Smooth muscle cell (in vitro differentiated cells): ENCODE results near the gene WDR54. TPM values are rescaled to one million over a fixed set of nuclear protein-coding genes. Genes with fewer than 3 reads are reported as not detected.
A peak's percentile ranks its signal among the peaks of the same experiment; 100 is the strongest.
"Not testable (repeated sequence)": the region's sequence is repeated elsewhere in the genome, so short reads cannot be mapped to it uniquely, and the experiment has no call there.

ENCODE experiments used
- DNase-seq: peaks from one replicate; lab custom pipeline; 2025; ENCODE audit not compliant: unreplicated experiment; lab: John Stamatoyannopoulos, UW
- H2AFZ ChIP-seq: fragments of 200-600 bp; sonication (generic); 2 replicates; pipeline ENCODE4 v1.6.0; 2016; ENCODE audit warnings: antibody characterized with exemption, low read depth, mild to moderate bottlenecking
- H3F3A ChIP-seq: fragments of 200-600 bp; sonication (generic); 2 replicates; pipeline ENCODE4 v1.6.0; 2017; ENCODE audit warnings: antibody characterized with exemption, low read depth
- H3K27ac ChIP-seq: fragments of 200-600 bp; sonication (generic); 2 replicates; pipeline ENCODE4 v1.5.1; 2016; ENCODE audit warnings: low read depth, mild to moderate bottlenecking
- H3K27me3 ChIP-seq: fragments of 200-600 bp; sonication (generic); 2 replicates; pipeline ENCODE4 v1.6.1; 2016; ENCODE audit warnings: low read depth, mild to moderate bottlenecking
- H3K36me3 ChIP-seq: fragments of 200-600 bp; sonication (generic); 2 replicates; pipeline ENCODE4 v1.5.1; 2016; ENCODE audit warnings: low read depth
- H3K4me1 ChIP-seq: fragments of 200-600 bp; sonication (generic); 2 replicates; pipeline ENCODE4 v1.5.1; 2016; ENCODE audit warnings: low read depth
- H3K4me2 ChIP-seq: fragments of 200-600 bp; sonication (generic); 2 replicates; pipeline ENCODE4 v1.6.0; 2016; ENCODE audit warnings: mild to moderate bottlenecking
- H3K4me3 ChIP-seq: fragments of 200-600 bp; sonication (generic); 2 replicates; pipeline ENCODE4 v1.5.1; 2016; ENCODE audit warnings: mild to moderate bottlenecking
- H3K79me2 ChIP-seq: fragments of 200-600 bp; sonication (generic); 2 replicates; pipeline ENCODE4 v1.6.0; 2016; ENCODE audit warnings: low read depth, mild to moderate bottlenecking
- H3K9ac ChIP-seq: fragments of 200-600 bp; sonication (generic); 2 replicates; pipeline ENCODE4 v1.6.0; 2016; ENCODE audit warnings: low read depth
- H3K9me3 ChIP-seq: fragments of 200-600 bp; sonication (generic); replicated peaks from 2 replicates; pipeline ENCODE4 v1.5.1; 2016; ENCODE audit warnings: low read depth
- H4K20me1 ChIP-seq: fragments of 200-600 bp; sonication (generic); 2 replicates; pipeline ENCODE4 v1.6.0; 2016; ENCODE audit warnings: low read depth
- WGBS: methylation state at CpG from one replicate; pipeline ENCODE4 v1.1.7; 2016; ENCODE audit warnings: low lambda C conversion rate; 5-methylcytosine and 5-hydroxymethylcytosine counted together
- polyA plus RNA-seq: library from polyadenylated mRNA; unstranded; fragments of >200 nt; fragmentation: Nextera tagmentation; extraction: Ambion mirVana; gene quantifications from 2 replicates; pipeline ENCODE4 v1.2.1, GENCODE V29; 2016
- total RNA-seq: library from RNA; depleted of rRNA; stranded (reverse); fragments of >200 nt; gene quantifications from 2 replicates; pipeline ENCODE4 v1.2.3, GENCODE V29; 2014
- TF ChIP-seq, protein P1 (sequence below): fragments of 200-600 bp; sonication (generic); IDR thresholded peaks from 2 replicates; pipeline ENCODE4 v1.5.1; 2017; ENCODE audit warnings: borderline replicate concordance, mild to moderate bottlenecking, antibody characterized with exemption; ENCODE audit not compliant: insufficient read depth, poor library complexity, severe bottlenecking

The WDR54 gene
- total and polyA plus RNA-seq, 2 experiments from 2014 or later = 52.3 to 59.2 TPM

DNA sequence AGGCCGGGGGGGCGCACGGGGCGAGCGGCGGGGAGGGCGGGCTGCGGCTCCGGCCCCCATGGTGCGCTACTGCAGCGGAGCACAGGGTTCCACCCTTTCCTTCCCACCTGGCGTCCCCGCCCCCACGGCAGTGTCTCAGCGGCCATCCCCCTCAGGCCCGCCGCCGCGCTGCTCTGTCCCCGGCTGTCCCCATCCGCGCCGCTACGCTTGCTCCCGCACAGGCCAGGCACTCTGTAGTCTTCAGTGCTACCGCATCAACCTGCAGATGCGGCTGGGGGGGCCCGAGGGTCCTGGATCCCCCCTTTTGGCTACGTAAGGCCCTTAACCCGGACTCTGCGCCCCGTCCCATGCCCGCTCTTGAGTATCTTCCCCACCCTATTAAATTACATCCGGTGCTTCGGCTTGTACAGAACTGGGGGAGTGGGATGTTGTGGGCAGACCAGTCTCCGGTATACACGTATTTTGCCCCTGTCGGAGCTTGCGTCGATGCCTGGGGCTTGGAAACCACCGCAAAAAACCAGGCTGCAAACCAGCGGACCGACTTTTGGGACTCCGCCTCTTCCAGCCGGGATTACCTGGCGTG lies 36.1 kb downstream of the WDR54 start:
- H3K27ac ChIP-seq = peak overlapping the region; percentile 98
- peak overlapping the region; percentile 77 for H3K4me3 ChIP-seq
- peak overlapping the region; percentile 95 for H3K9ac ChIP-seq
- peaks cover 25% of the 10 kb centered on the region for H3F3A ChIP-seq
- H3K4me1 ChIP-seq = peaks cover 20% of the 10 kb centered on the region
- no peaks in the 10 kb centered on the region for H3K9me3 ChIP-seq
- TF ChIP-seq, protein P1, sequence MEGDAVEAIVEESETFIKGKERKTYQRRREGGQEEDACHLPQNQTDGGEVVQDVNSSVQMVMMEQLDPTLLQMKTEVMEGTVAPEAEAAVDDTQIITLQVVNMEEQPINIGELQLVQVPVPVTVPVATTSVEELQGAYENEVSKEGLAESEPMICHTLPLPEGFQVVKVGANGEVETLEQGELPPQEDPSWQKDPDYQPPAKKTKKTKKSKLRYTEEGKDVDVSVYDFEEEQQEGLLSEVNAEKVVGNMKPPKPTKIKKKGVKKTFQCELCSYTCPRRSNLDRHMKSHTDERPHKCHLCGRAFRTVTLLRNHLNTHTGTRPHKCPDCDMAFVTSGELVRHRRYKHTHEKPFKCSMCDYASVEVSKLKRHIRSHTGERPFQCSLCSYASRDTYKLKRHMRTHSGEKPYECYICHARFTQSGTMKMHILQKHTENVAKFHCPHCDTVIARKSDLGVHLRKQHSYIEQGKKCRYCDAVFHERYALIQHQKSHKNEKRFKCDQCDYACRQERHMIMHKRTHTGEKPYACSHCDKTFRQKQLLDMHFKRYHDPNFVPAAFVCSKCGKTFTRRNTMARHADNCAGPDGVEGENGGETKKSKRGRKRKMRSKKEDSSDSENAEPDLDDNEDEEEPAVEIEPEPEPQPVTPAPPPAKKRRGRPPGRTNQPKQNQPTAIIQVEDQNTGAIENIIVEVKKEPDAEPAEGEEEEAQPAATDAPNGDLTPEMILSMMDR = no peak
- DNase-seq = peak; percentile 74
- peak overlapping the region; percentile 95 for H3K4me2 ChIP-seq
- no peaks in the 10 kb centered on the region for H4K20me1 ChIP-seq
- H3K79me2 ChIP-seq = peaks cover 27% of the 10 kb centered on the region
- H3K27me3 ChIP-seq = no peaks in the 10 kb centered on the region
- peak overlapping the region; percentile 77 for H2AFZ ChIP-seq
- H3K36me3 ChIP-seq = no peaks in the 10 kb centered on the region
- WGBS = 1% methylated on average over 25 of the region's 46 CpGs

DNA sequence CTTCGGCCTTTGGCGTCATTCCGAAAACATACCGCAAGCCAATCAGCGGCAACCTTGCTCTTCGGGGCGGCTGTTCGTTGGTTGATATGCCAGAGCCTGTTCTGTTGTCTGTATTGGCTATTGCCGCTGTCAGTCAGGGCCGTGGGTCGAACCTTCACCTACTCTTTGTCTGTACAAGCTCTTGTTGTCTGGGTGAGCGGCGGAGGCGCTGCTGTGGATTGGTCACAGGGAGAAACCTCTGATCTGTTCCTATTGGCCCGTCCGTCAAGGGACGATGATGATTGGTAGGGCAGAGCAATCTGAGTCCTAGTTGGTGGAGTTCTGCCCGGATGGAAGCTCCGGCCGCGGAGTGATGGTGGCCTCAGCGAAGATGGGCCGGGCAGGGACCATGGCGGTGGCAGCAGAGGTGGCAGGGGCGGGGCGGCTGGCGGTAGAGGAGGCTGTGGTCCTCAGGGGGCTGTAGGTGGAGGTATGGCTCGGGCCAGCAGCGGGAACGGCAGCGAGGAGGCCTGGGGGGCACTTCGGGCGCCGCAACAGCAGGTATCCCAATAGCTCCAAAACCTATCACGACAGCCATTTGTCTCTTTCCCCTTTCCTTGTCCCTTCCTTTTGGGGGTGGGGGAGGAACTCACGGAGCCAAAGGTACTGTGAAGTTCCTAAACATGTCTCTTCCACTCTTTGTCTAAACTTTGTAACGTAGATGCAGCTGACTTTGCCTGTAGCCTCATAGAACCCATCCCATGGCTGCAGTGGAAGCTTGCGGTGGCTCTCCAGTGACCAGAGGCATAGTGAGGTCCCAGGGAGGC lies 36.8 kb downstream of the WDR54 start, which contains the start of gene WBP1:
Gene WBP1, plus strand, starts transcription at position 307 of the 806 bp plus-strand sequence. Its CDS starts 165 bp downstream, at position 472.
- peak within 1 kb of the TSS; percentile 85 for H3K4me3 ChIP-seq
- under 1% methylated on average over 27 of the region's 38 CpGs for whole genome bisulfite sequencing
- peak within 1 kb of the TSS; percentile 98 for H3K27ac ChIP-seq
- peaks cover 23% of the 10 kb centered on the region for H3F3A ChIP-seq
- H3K36me3 ChIP-seq = no peaks in the 10 kb centered on the region
- H3K4me2 ChIP-seq = peak within 1 kb of the TSS; percentile 98
- no peaks in the 10 kb centered on the region for H3K27me3 ChIP-seq
- DNase-seq = peak; percentile 88
- H2AFZ ChIP-seq = peak within 1 kb of the TSS; percentile 77
- TF ChIP-seq, protein P1 = no peak
- no peaks in the 10 kb centered on the region for H4K20me1 ChIP-seq
- peak within 1 kb of the TSS; percentile 95 for H3K9ac ChIP-seq
- peaks cover 34% of the 10 kb centered on the region for H3K79me2 ChIP-seq
- H3K4me1 ChIP-seq = peaks cover 20% of the 10 kb centered on the region
- no peaks in the 10 kb centered on the region for H3K9me3 ChIP-seq

DNA sequence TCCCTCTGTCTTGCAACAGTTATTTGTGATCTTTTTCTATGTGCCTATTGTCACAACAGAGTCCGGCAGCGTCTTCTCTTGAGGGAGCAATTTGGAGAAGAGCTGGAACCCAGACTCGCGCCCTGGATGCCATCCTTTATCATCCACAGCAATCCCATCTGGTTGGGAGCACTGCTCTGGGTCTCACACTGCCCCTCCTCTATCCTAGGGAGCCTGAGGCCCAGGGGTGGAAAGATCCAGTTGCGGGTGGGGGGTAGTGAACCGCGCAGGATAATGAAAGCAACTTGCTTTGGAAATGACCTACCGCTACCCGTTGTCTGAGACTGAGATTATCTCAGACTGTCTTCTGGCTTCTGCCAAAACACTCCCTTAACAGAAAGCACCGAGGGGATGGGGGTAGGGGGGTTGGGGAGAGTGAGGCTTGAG lies 37.4 kb downstream of the WDR54 start:
- Histone ChIP-seq H3K9ac (peak overlapping the region; percentile 81), H3K36me3 (no peaks in the 10 kb centered on the region), H3K27ac (peak overlapping the region; percentile 63), H2AFZ (no peak overlapping the region), H3K27me3 (no peaks in the 10 kb centered on the region), H3K4me3 (peak overlapping the region; percentile 85), H3K9me3 (no peaks in the 10 kb centered on the region), H3K4me1 (peaks cover 21% of the 10 kb centered on the region), H3K79me2 (peaks cover 39% of the 10 kb centered on the region), H4K20me1 (no peaks in the 10 kb centered on the region), H3K4me2 (peak overlapping the region; percentile 98), H3F3A (peaks cover 23% of the 10 kb centered on the region)
- TF ChIP-seq, protein P1 = no peak
- 8% methylated on average over 10 of the region's 10 CpGs for WGBS
- DNase-seq = no peak

DNA sequence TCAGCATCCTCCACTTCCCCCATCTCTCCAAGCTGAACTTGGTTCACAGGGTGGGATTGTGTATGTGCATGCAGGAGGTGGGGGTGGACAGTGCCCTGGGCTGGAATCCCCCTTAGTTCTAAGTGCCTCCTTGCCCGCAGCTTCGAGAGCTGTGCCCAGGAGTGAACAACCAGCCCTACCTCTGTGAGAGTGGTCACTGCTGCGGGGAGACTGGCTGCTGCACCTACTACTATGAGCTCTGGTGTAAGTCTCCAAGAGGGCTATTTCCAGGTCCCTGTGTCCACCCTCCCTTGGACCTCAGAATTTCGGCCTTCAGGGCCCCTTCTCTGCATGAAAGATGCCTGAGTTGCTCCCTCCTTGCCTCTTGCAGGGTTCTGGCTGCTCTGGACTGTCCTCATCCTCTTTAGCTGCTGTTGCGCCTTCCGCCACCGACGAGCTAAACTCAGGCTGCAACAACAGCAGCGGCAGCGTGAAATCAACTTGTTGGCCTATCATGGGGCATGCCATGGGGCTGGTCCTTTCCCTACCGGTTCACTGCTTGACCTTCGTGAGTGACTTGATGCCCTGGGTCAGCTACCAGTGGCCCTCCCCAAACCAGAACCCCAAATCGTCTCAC lies 38.1 kb downstream of the WDR54 start:
- H2AFZ ChIP-seq, H3K36me3 ChIP-seq, H3K9me3 ChIP-seq, H3K27me3 ChIP-seq, DNase-seq, H3K9ac ChIP-seq, H3K27ac ChIP-seq, H4K20me1 ChIP-seq: not testable (repeated sequence)
- H3K4me3 ChIP-seq = peak overlapping the region; percentile 85
- H3K79me2 ChIP-seq = peaks cover 45% of the 10 kb centered on the region
- H3K4me1 ChIP-seq = peaks cover 26% of the 10 kb centered on the region
- H3K4me2 ChIP-seq = peak overlapping the region; percentile 98
- peaks cover 23% of the 10 kb centered on the region for H3F3A ChIP-seq
- WGBS = 93% methylated on average over 13 of the region's 13 CpGs

DNA sequence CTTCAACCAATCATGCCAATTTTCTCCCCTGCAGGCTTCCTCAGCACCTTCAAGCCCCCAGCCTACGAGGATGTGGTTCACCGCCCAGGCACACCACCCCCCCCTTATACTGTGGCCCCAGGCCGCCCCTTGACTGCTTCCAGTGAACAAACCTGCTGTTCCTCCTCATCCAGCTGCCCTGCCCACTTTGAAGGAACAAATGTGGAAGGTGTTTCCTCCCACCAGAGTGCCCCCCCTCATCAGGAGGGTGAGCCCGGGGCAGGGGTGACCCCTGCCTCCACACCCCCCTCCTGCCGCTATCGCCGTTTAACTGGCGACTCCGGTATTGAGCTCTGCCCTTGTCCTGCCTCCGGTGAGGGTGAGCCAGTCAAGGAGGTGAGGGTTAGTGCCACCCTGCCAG lies 38.7 kb downstream of the WDR54 start:
- WGBS = 93% methylated on average over 10 of the region's 10 CpGs

More for the DNA sequence above, 38.7 kb downstream of the WDR54 start:
- H3K79me2 ChIP-seq = peaks cover 49% of the 10 kb centered on the region
- H3K27ac ChIP-seq, H2AFZ ChIP-seq, H3K4me3 ChIP-seq, H3K9ac ChIP-seq, H3K36me3 ChIP-seq, H4K20me1 ChIP-seq, DNase-seq, H3K27me3 ChIP-seq, H3K4me2 ChIP-seq, H3K9me3 ChIP-seq: not testable (repeated sequence)
- peaks cover 26% of the 10 kb centered on the region for H3K4me1 ChIP-seq
- peaks cover 23% of the 10 kb centered on the region for H3F3A ChIP-seq
